ENCODE measurements around the gene HECTD4. TPM values are rescaled to one million over a fixed set of nuclear protein-coding genes. Genes with fewer than 3 reads are reported as not detected.

The HECTD4 gene
- total RNA-seq, 1 donor from 2014 or later, result 10.4 TPM

- TF ChIP-seq, protein P1, sequence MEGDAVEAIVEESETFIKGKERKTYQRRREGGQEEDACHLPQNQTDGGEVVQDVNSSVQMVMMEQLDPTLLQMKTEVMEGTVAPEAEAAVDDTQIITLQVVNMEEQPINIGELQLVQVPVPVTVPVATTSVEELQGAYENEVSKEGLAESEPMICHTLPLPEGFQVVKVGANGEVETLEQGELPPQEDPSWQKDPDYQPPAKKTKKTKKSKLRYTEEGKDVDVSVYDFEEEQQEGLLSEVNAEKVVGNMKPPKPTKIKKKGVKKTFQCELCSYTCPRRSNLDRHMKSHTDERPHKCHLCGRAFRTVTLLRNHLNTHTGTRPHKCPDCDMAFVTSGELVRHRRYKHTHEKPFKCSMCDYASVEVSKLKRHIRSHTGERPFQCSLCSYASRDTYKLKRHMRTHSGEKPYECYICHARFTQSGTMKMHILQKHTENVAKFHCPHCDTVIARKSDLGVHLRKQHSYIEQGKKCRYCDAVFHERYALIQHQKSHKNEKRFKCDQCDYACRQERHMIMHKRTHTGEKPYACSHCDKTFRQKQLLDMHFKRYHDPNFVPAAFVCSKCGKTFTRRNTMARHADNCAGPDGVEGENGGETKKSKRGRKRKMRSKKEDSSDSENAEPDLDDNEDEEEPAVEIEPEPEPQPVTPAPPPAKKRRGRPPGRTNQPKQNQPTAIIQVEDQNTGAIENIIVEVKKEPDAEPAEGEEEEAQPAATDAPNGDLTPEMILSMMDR (conservative IDR thresholded peaks at IDR 0.05; ENCODE audit: low read depth, low read length), result no peak
- DNase-seq (ENCODE audit: low read depth), result no peak
- no peak overlapping the region for H3K4me3 ChIP-seq (ENCODE audit: low read depth, low read length)
Observed at GRCh38 chr12:112183141-112184021, 198.8 kb downstream of the HECTD4 start.

DNA sequence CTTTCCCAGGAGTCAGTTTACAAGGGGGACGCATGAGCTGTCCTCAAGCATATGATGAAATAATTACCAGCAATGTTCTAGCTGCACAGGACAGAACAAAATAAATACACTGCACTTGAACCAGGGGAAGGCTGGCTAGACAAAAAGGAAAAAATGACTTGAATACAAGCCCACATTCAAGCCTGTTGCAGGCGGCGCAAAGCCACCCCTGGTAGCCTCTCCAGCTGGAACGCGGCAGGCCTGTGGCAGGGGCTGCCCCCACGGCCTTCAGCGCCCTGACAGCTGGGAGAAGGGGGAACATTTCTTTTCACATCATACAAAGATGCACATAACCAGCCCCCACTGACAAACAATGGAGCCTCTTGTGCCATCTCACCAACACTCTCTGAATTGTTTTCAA, 199.7 kb downstream of the HECTD4 start:
- no peak for DNase-seq (ENCODE audit: low read depth)

DNA sequence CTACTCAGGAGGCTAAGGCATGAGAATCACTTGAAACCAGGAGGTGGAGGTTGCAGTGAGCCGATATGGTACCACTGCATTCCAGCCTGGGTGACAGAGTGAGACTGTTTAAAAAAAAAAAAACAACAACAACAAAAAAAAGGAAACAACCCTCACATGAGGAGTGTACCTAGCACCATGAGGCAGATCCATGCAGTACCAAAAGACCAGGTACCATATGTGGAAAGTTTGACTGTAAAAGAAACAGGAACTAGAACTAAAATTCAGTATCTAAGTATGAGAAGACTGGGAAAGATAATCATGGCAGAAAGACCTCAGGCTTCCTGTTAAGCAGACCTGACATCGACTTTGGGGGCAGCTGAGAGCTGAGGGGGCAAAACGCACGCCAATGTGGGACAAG, 201.8 kb downstream of the HECTD4 start:
- no peak for DNase-seq (ENCODE audit: low read depth)
- TF ChIP-seq, protein P1 (conservative IDR thresholded peaks at IDR 0.05; ENCODE audit: low read depth, low read length), result no peak
- H3K4me3 ChIP-seq (ENCODE audit: low read depth, low read length), result no peak overlapping the region

More for the DNA sequence above, 199.7 kb downstream of the HECTD4 start:
- no peak overlapping the region for H3K4me3 ChIP-seq (ENCODE audit: low read depth, low read length)
- TF ChIP-seq, protein P1 (conservative IDR thresholded peaks at IDR 0.05; ENCODE audit: low read depth, low read length), result no peak

- no peak overlapping the region for H3K4me3 ChIP-seq (ENCODE audit: low read depth, low read length)
- DNase-seq (ENCODE audit: low read depth), result no peak
- TF ChIP-seq, protein P1 (conservative IDR thresholded peaks at IDR 0.05; ENCODE audit: low read depth, low read length), result no peak
Observed at GRCh38 chr12:112179916-112180315, 202.3 kb downstream of the HECTD4 start.

DNA sequence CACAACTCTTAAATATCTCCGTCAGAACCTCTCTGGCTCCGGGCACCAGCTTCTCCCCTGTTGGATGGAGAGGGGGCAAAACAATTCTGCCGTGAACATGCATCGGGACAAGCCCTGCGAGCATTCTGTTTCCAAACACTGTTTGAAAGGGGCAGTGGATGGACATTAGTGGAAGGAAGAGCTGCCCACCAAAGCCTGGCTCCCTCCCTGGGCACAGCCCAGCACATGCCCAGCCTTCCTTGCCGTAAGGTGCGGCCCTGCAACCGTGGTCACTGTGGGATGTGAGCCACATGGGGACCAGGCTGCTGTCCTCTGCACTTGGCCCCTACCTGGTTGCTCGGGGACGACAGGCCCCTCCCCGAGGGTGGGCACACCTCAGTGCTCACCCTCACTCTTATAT, 202.9 kb downstream of the HECTD4 start:
- no peak overlapping the region for H3K4me3 ChIP-seq (ENCODE audit: low read depth, low read length)
- no peak for DNase-seq (ENCODE audit: low read depth)
- TF ChIP-seq, protein P1 (conservative IDR thresholded peaks at IDR 0.05; ENCODE audit: low read depth, low read length), result no peak

DNA sequence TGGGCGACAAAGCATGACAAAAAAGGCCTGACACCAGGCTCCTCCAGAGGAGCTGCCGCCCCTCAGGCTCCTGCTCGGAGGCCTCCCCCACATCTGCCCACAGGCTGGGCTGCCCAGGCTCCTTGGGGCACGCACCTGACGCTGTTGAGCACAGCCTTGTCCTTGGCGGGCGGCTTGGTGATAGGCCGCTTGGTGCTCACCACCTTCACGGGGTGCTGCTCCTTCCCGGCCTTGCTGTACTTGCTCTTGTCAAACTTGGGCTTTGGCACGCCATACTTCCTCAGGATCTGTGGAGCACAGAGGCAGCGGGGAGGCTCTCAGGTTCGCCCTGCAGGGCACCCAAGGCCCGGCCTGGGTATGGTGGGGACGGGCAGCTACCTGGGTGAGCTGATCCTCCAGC, 203.4 kb downstream of the HECTD4 start:
- TF ChIP-seq, protein P1 (conservative IDR thresholded peaks at IDR 0.05; ENCODE audit: low read depth, low read length), result no peak
- no peak overlapping the region for H3K4me3 ChIP-seq (ENCODE audit: low read depth, low read length)
- no peak for DNase-seq (ENCODE audit: low read depth)

Measured in epithelial cell of proximal tubule (primary cell).